Endodermal cell (in vitro differentiated cells): ENCODE data around the gene ARID1A. TPM values are rescaled to one million over a fixed set of nuclear protein-coding genes. Genes with fewer than 3 reads are reported as not detected.

Source experiments
- DNase-seq: peaks from one replicate; pipeline ENCODE4 v3.0.0-alpha.2; 2017
- H3K27ac ChIP-seq: 2 replicates; pipeline ENCODE4 v1.5.1; 2013; ENCODE audit warnings: mild to moderate bottlenecking, low read depth, low read length, moderate library complexity
- H3K27me3 ChIP-seq: 2 replicates; pipeline ENCODE4 v1.6.1; 2013; ENCODE audit warnings: mild to moderate bottlenecking, low read length, moderate library complexity; ENCODE audit not compliant: insufficient read depth, control insufficient read depth, poor library complexity, severe bottlenecking
- H3K36me3 ChIP-seq: 2 replicates; pipeline ENCODE4 v1.7.0; 2013; ENCODE audit warnings: mild to moderate bottlenecking, low read length, moderate library complexity; ENCODE audit not compliant: control insufficient read depth, insufficient read depth
- H3K4me1 ChIP-seq: one replicate; pipeline ENCODE4 v1.7.0; 2013; ENCODE audit warnings: low read length; ENCODE audit not compliant: control insufficient read depth, insufficient read depth
- H3K4me3 ChIP-seq: 2 replicates; pipeline ENCODE4 v1.5.1; 2013; ENCODE audit warnings: mild to moderate bottlenecking, low read length, moderate library complexity
- H3K9ac ChIP-seq: 2 replicates; pipeline ENCODE4 v1.6.1; 2013; ENCODE audit warnings: mild to moderate bottlenecking, low read length, moderate library complexity; ENCODE audit not compliant: poor library complexity, severe bottlenecking; ENCODE audit errors: extremely low read depth
- H3K9me3 ChIP-seq: 2 replicates; pipeline ENCODE4 v1.6.1; 2013; ENCODE audit warnings: mild to moderate bottlenecking, low read length, moderate library complexity; ENCODE audit not compliant: control insufficient read depth
- H3K27ac Mint-ChIP-seq: 2 replicates; pipeline ENCODE4 v1.8.0; 2020; ENCODE audit warnings: mixed read lengths
- H3K27me3 Mint-ChIP-seq: 2 replicates; pipeline ENCODE4 v1.8.0; 2021; ENCODE audit warnings: mild to moderate bottlenecking, mixed read lengths; ENCODE audit not compliant: insufficient read depth
- H3K36me3 Mint-ChIP-seq: 2 replicates; pipeline ENCODE4 v1.8.0; 2020; ENCODE audit warnings: low read depth, mixed read lengths
- H3K4me1 Mint-ChIP-seq: 2 replicates; pipeline ENCODE4 v1.8.0; 2020; ENCODE audit warnings: mixed read lengths
- H3K4me3 Mint-ChIP-seq: 2 replicates; pipeline ENCODE4 v1.8.0; 2020; ENCODE audit warnings: mild to moderate bottlenecking, moderate library complexity, mixed read lengths
- H3K9me3 Mint-ChIP-seq: 2 replicates; pipeline ENCODE4 v1.8.0; 2020; ENCODE audit warnings: mild to moderate bottlenecking, mixed read lengths
- WGBS, 2 experiments: methylation state at CpG; one replicate each; pipeline versions ENCODE4 v1.1.5 to v1.1.7; 2013; ENCODE audit warnings: missing lambda C conversion rate in 2 of 2, mixed read lengths in 1 of 2; ENCODE audit not compliant: insufficient coverage in 1 of 2, insufficient read length in 1 of 2; 5-methylcytosine and 5-hydroxymethylcytosine counted together
- total RNA-seq, 2 donors: library from RNA; stranded (reverse); fragmentation: NEBNext Ultra II Directional in 1 of 2; extraction: Animal tissue kit (Norgen Biotek cat#: 25700) in 1 of 2; gene quantifications; 2 replicates in 1 of 2; 3 replicates in 1 of 2; pipeline ENCODE4 v1.2.1, GENCODE V29; 2021
- TF ChIP-seq, protein P1 (sequence below): fragments of 200-600 bp; sonication (generic); conservative IDR thresholded peaks from 2 replicates; pipeline ENCODE4 v1.5.0; 2021; ENCODE audit warnings: antibody characterized with exemption, mild to moderate bottlenecking

Gene ARID1A
- total RNA-seq, 2 donors from 2014 or later, result 118 to 128 TPM

DNA sequence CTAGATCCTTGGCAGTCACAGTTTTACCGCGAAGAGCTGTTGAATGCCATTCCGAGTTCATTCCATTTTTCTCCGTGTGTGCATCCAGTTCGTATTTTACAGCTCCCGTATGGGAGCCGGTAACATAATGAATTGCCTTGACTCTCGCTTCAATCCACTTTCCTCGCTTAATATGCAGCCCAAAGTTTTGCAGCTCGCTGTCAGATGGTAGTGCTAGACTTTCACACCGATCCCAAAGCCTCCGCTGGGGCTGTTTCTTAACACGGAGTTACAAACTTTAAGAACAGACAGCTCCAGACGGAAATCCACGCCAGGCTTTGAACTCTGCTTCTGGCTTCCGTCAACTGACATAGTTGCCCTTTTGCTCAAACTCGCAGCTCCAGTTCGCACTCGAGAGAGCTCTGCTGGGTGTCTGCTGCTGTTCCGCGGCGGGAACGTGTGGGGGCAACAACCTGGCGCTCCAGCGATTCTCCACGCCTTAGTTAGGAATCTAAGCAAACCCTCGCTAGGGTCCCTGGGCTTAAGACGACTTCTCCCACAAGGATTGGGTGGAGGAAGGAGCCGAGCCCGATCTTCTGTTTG, 3.5 kb upstream of the ARID1A start:
- TF ChIP-seq, protein P1, sequence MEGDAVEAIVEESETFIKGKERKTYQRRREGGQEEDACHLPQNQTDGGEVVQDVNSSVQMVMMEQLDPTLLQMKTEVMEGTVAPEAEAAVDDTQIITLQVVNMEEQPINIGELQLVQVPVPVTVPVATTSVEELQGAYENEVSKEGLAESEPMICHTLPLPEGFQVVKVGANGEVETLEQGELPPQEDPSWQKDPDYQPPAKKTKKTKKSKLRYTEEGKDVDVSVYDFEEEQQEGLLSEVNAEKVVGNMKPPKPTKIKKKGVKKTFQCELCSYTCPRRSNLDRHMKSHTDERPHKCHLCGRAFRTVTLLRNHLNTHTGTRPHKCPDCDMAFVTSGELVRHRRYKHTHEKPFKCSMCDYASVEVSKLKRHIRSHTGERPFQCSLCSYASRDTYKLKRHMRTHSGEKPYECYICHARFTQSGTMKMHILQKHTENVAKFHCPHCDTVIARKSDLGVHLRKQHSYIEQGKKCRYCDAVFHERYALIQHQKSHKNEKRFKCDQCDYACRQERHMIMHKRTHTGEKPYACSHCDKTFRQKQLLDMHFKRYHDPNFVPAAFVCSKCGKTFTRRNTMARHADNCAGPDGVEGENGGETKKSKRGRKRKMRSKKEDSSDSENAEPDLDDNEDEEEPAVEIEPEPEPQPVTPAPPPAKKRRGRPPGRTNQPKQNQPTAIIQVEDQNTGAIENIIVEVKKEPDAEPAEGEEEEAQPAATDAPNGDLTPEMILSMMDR, result peak; percentile 48
- Mint-ChIP-seq H3K4me1 (peaks cover 27% of the 10 kb centered on the region), H3K27me3 (no peaks in the 10 kb centered on the region)

DNA sequence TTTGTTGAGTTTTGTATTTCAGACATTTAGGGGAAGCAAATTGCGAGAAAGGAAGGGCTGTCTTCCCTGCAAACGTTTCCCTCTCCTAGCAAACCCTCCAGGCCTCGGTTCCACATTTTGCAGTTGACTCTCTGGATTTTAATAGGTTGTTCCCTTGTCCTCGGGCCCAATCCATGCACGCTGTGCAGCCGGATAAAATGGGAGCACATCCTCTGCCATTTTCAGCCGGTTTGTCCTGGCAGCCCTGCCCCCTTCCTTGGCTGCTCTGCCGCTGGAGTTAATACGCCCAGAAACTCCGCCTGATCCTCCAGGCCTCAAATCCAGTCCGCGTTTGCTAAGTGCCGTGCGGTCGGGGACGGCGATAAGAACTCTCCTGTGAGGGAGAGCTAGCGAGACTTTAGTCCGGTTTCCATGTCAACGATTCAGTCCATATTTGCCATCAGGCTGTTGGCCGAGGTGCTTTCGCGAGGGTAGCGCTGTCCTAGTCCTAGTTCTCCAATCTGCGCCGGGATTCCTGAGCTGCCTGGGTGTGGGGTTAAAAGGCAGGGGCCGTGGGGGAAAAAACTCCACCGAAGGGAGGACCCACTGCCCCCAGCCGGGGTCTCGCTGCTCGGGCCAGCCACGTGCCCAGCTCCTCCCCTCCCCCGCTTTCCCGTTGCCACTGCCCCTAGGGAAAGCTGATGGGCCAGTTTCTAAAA, 2.9 kb upstream of the ARID1A start:
- H3K27me3 Mint-ChIP-seq, result no peaks in the 10 kb centered on the region
- peak overlapping the region; percentile 94 for H3K27ac Mint-ChIP-seq

More for the DNA sequence above, 3.5 kb upstream of the ARID1A start:
- Mint-ChIP-seq H3K9me3 (no peaks in the 10 kb centered on the region), H3K4me3 (no peak overlapping the region), H3K27ac (peak overlapping the region; percentile 94), H3K36me3 (no peaks in the 10 kb centered on the region)
- DNase-seq, result peak; percentile 94
- Histone ChIP-seq H3K9me3 (no peaks in the 10 kb centered on the region), H3K4me1 (peaks cover 5% of the 10 kb centered on the region), H3K4me3 (peak overlapping the region; percentile 89), H3K36me3 (no peaks in the 10 kb centered on the region), H3K9ac (peak overlapping the region; percentile 83), H3K27ac (peak overlapping the region; percentile 93), H3K27me3 (no peaks in the 10 kb centered on the region)
- WGBS, 2 experiments, result 2 to 3% methylated on average over 18 to 30 of the region's 30 CpGs

DNA sequence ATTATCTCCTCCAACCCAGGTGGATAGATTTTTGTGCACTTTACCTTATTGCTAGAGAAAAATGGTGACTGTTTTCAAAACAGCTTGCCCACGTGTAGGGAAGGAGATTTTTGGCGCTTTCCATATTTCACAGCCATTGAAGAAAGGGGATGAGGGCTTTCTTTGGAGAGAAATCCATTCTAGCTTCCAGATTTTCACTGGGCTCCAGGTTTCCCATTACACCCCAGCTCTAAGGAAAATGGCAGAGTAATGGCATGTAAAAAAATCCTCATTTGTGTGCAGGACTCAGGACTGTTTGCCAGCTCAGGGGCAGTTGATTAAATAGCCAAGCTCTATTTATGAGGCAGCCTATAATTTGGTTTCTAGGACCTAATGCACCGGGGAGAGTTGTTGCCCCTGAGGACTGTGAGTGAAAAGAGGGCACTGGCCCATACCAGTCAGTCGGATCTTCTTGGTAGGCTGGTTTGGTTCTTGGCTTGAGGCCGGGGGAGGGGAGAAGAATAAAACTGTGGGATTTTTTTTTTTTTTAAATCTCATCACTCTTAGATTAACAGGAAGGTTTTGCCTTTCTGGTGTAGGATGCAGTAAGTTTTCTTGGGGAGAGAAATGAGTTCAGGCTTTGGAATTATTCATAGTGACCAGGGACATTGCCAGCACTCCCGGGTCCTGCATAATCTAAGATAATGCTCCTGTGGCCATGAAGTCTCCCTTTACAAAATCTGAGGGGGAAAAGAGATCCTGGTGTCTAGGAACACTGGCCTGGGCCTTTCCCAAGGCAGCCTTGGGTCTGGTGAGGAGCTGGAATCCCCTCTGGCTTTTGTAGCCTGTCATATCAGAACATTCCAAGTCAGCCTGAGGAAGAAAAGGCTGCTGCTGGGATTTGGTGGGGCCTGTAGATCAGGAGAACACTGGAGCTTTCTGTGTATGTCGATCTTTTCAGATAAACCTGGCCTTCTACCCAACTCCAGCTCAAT, 1.9 kb upstream of the ARID1A start:
- TF ChIP-seq, protein P1, result no peak
- H3K9ac ChIP-seq, result peak overlapping the region; percentile 83
- H3K36me3 ChIP-seq, result no peaks in the 10 kb centered on the region
- DNase-seq, result peak; percentile 65
- H3K9me3 ChIP-seq, result no peaks in the 10 kb centered on the region
- no peaks in the 10 kb centered on the region for H3K27me3 ChIP-seq
- WGBS, 2 experiments, result 40 to 50% methylated on average over 2 to 7 of the region's 7 CpGs
- Mint-ChIP-seq H3K36me3 (no peaks in the 10 kb centered on the region), H3K27me3 (no peaks in the 10 kb centered on the region), H3K4me1 (peaks cover 27% of the 10 kb centered on the region), H3K9me3 (no peaks in the 10 kb centered on the region), H3K4me3 (no peak overlapping the region), H3K27ac (peak overlapping the region; percentile 94)
- H3K27ac ChIP-seq, result peak overlapping the region; percentile 94
- peaks cover 5% of the 10 kb centered on the region for H3K4me1 ChIP-seq
- peak overlapping the region; percentile 89 for H3K4me3 ChIP-seq

More for the DNA sequence above, 2.9 kb upstream of the ARID1A start:
- H3K9ac ChIP-seq, result peak overlapping the region; percentile 83
- H3K36me3 ChIP-seq, result no peaks in the 10 kb centered on the region
- WGBS, 2 experiments, result 1% methylated on average over 29 to 34 of the region's 34 CpGs
- no peaks in the 10 kb centered on the region for H3K9me3 ChIP-seq
- DNase-seq, result peak; percentile 98
- H3K36me3 Mint-ChIP-seq, result no peaks in the 10 kb centered on the region
- no peaks in the 10 kb centered on the region for H3K9me3 Mint-ChIP-seq
- H3K27ac ChIP-seq, result peak overlapping the region; percentile 93
- H3K4me1 Mint-ChIP-seq, result peaks cover 27% of the 10 kb centered on the region
- peaks cover 5% of the 10 kb centered on the region for H3K4me1 ChIP-seq
- TF ChIP-seq, protein P1, result no peak
- H3K27me3 ChIP-seq, result no peaks in the 10 kb centered on the region
- no peak overlapping the region for H3K4me3 Mint-ChIP-seq
- H3K4me3 ChIP-seq, result peak overlapping the region; percentile 89
